PFSK-1 (cell line): ENCODE data around the gene CACNA1F.

ENCODE experiments used
- FOXP2 ChIP-seq: optimal IDR thresholded peaks from 2 replicates; pipeline ENCODE3; 2011; ENCODE audit warnings: borderline replicate concordance, control low read depth, inconsistent platforms; ENCODE audit not compliant: insufficient read depth; ENCODE audit errors: extremely low read length, extremely low read depth
- POLR2AphosphoS5 ChIP-seq: IDR thresholded peaks from 2 replicates; pipeline ENCODE4 v1.6.1; 2012; ENCODE audit warnings: low read depth, mild to moderate bottlenecking, control low read depth, low read length, moderate library complexity
- REST ChIP-seq, 2 experiments: IDR thresholded peaks; 2 replicates each; pipeline versions ENCODE4 v1.6.1 to v1.8.0; 2011 to 2012; ENCODE audit warnings: low read depth in 2 of 2, low read length in 2 of 2, control low read depth in 1 of 2, inconsistent platforms in 1 of 2, mild to moderate bottlenecking in 1 of 2, moderate library complexity in 1 of 2; ENCODE audit not compliant: insufficient read depth in 1 of 2
- SIN3A ChIP-seq: IDR thresholded peaks from 2 replicates; pipeline ENCODE4 v1.6.1; 2012; ENCODE audit warnings: mild to moderate bottlenecking, low read length, moderate library complexity, borderline replicate concordance; ENCODE audit not compliant: insufficient read depth
- TAF1 ChIP-seq: IDR thresholded peaks from 2 replicates; pipeline ENCODE4 v1.6.1; 2012; ENCODE audit warnings: low read length, control low read depth, borderline replicate concordance; ENCODE audit not compliant: insufficient read depth

The CACNA1F gene

GRCh38 chrX:49179358-49179757, 53.8 kb downstream of the CACNA1F start:
- TF ChIP-seq TAF1 (no peak), REST (IDR thresholded peaks at IDR 0.05; ENCODE audit: insufficient read depth in 1 of 2, low read depth in 2 of 2, low read length in 2 of 2) (no peak), SIN3A (no peak)

GRCh38 chrX:49178537-49178936, 54.6 kb downstream of the CACNA1F start:
- TF ChIP-seq POLR2AphosphoS5: no peak
- no peak for TF ChIP-seq REST (IDR thresholded peaks at IDR 0.05; ENCODE audit: insufficient read depth in 1 of 2, low read depth in 2 of 2, low read length in 2 of 2)
- no peak for TF ChIP-seq FOXP2
- TF ChIP-seq TAF1: no peak
- no peak for TF ChIP-seq SIN3A

- TF ChIP-seq TAF1 (no peak), FOXP2 (no peak), REST (IDR thresholded peaks at IDR 0.05; ENCODE audit: insufficient read depth in 1 of 2, low read depth in 2 of 2, low read length in 2 of 2) (no peak), POLR2AphosphoS5 (no peak), SIN3A (no peak)
Measured at GRCh38 chrX:49177873-49178480, 55.2 kb downstream of the CACNA1F start.

GRCh38 chrX:49177338-49177833, 55.8 kb downstream of the CACNA1F start:
- no peak for TF ChIP-seq FOXP2
- TF ChIP-seq REST (IDR thresholded peaks at IDR 0.05; ENCODE audit: insufficient read depth in 1 of 2, low read depth in 2 of 2, low read length in 2 of 2): no peak
- TF ChIP-seq TAF1: no peak
- no peak for TF ChIP-seq POLR2AphosphoS5
- TF ChIP-seq SIN3A: no peak
